ENCODE data around the gene GALK2. TPM values are rescaled to one million over a fixed set of nuclear protein-coding genes. Genes with fewer than 3 reads are reported as not detected.

The GALK2 gene
- total RNA-seq, 1 donor from 2014 or later: 25.4 TPM

- TF ChIP-seq, protein P1, sequence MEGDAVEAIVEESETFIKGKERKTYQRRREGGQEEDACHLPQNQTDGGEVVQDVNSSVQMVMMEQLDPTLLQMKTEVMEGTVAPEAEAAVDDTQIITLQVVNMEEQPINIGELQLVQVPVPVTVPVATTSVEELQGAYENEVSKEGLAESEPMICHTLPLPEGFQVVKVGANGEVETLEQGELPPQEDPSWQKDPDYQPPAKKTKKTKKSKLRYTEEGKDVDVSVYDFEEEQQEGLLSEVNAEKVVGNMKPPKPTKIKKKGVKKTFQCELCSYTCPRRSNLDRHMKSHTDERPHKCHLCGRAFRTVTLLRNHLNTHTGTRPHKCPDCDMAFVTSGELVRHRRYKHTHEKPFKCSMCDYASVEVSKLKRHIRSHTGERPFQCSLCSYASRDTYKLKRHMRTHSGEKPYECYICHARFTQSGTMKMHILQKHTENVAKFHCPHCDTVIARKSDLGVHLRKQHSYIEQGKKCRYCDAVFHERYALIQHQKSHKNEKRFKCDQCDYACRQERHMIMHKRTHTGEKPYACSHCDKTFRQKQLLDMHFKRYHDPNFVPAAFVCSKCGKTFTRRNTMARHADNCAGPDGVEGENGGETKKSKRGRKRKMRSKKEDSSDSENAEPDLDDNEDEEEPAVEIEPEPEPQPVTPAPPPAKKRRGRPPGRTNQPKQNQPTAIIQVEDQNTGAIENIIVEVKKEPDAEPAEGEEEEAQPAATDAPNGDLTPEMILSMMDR (IDR thresholded peaks at IDR 0.05; ENCODE audit: unreplicated experiment): no peak
- no peak overlapping the region for H3K27ac Mint-ChIP-seq
Measured at GRCh38 chr15:49370782-49371181, 200.7 kb downstream of the GALK2 start.

GRCh38 chr15:49372366-49372765, 202.3 kb downstream of the GALK2 start:
- no peak overlapping the region for H3K27ac Mint-ChIP-seq
- no peaks in the 10 kb centered on the region for H3K4me1 Mint-ChIP-seq
- H3K4me3 Mint-ChIP-seq: no peak overlapping the region

More at GRCh38 chr15:49370782-49371181, 200.7 kb downstream of the GALK2 start:
- Mint-ChIP-seq H3K4me3 (no peak overlapping the region), H3K27me3 (ENCODE audit: low read depth) (no peaks in the 10 kb centered on the region), H3K9me3 (peaks cover 3% of the 10 kb centered on the region), H3K4me1 (no peaks in the 10 kb centered on the region), H3K36me3 (no peaks in the 10 kb centered on the region)
- no peak for DNase-seq (ENCODE audit: low spot score in 2 of 2, unreplicated experiment in 2 of 2)

GRCh38 chr15:49379996-49380395, 209.9 kb downstream of the GALK2 start:
- TF ChIP-seq, protein P1 (IDR thresholded peaks at IDR 0.05; ENCODE audit: unreplicated experiment): no peak
- H3K36me3 Mint-ChIP-seq: no peaks in the 10 kb centered on the region
- peaks cover 8% of the 10 kb centered on the region for H3K9me3 Mint-ChIP-seq
- no peaks in the 10 kb centered on the region for H3K27me3 Mint-ChIP-seq (ENCODE audit: low read depth)
- DNase-seq (ENCODE audit: low spot score in 2 of 2, unreplicated experiment in 2 of 2): no peak
- H3K4me1 Mint-ChIP-seq: no peaks in the 10 kb centered on the region
- no peak overlapping the region for H3K4me3 Mint-ChIP-seq
- no peak overlapping the region for H3K27ac Mint-ChIP-seq

More at GRCh38 chr15:49372366-49372765, 202.3 kb downstream of the GALK2 start:
- Mint-ChIP-seq H3K27me3 (ENCODE audit: low read depth) (no peaks in the 10 kb centered on the region), H3K9me3 (peaks cover 6% of the 10 kb centered on the region), H3K36me3 (no peaks in the 10 kb centered on the region)
- TF ChIP-seq, protein P1 (IDR thresholded peaks at IDR 0.05; ENCODE audit: unreplicated experiment): no peak
- DNase-seq (ENCODE audit: low spot score in 2 of 2, unreplicated experiment in 2 of 2): no peak

DNA sequence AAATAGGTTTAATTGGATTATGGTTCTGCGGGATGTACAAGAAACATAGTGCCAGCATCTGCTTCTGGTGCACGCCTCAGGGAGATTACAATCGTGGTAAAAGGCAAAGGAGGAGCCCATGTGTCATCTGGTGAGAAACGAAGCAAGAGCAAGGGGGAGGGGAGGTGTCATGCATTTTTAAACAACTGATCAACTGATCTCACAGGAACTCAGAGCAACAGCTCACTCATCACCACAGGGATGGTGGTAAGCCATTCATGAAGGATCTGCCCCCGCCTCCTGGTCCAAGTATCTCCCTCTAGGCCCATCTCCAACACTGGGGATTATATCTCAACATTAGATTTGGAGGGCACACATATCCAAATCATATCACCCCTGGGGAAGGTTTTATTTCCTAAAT, 210.9 kb downstream of the GALK2 start:
- no peak for DNase-seq (ENCODE audit: low spot score in 2 of 2, unreplicated experiment in 2 of 2)
- Mint-ChIP-seq H3K36me3 (no peaks in the 10 kb centered on the region), H3K27me3 (ENCODE audit: low read depth) (no peaks in the 10 kb centered on the region), H3K4me1 (no peaks in the 10 kb centered on the region), H3K27ac (no peak overlapping the region), H3K9me3 (peaks cover 8% of the 10 kb centered on the region), H3K4me3 (no peak overlapping the region)
- TF ChIP-seq, protein P1 (IDR thresholded peaks at IDR 0.05; ENCODE audit: unreplicated experiment): no peak

Small RNA genes lying within 50 kb of the gene (microRNA-seq; reads per million reads assigned to microRNA genes)
- gene MIR4716: not detected

Other genes starting within 250 kb of the GALK2 start
- gene SHC4, start 206.3 kb upstream of the GALK2 start, total RNA-seq: 0.58 to 0.90 TPM (median 0.64 TPM) in 3 replicates
- gene SECISBP2L, start 123.8 kb upstream of the GALK2 start, total RNA-seq: 53.4 to 64.2 TPM (median 58.9 TPM) in 3 replicates
- 79.9 to 92.2 TPM (median 88.3 TPM) in 3 replicates for gene COPS2, start 14.6 kb upstream of the GALK2 start, total RNA-seq